ENCODE measurements around the gene STAT5A. TPM values are rescaled to one million over a fixed set of nuclear protein-coding genes. Genes with fewer than 3 reads are reported as not detected.

STAT5A gene
- total and polyA plus RNA-seq, 11 donors, result 4.9 to 44.0 (median 15.6) TPM

DNA sequence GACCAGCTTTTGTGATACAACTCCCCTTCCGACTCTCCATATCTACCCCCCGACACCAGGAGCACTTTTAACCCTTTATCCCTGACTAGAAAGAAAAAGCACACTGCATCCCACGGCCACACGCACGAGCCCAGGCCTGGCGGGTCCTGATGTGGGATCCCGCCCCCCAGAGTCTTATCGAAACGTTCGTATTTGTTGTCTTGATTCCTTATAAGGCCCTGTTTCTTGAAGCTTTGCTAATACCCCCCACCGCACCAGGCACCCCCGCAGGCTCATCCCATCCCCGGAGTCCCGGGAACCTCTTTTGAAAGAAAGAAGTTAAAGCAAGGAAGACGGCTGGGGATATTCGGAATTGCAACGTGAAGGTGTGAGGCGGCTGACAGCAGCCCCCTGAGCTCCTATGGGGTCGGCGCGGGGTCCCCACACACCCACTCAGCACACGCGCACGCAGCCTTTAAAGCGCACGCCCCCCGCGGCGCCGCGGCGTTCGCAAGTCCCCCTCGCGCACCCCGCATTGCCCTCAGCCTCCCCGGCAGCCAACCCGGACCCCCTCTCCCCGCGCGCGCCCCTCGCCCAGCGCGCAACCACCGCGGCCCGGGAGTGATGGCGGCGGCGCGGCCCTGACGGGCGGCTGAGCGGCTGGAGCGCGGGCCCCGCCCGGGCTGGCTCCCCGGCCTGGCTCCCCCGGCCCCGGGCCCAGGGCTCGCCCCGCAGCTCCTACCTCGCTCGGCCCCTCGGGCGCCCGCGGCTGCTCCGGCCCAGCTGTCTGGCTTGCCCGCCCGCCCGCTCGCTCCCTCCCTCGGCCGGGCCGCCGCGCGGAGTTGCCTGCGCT lies 12.6 kb upstream of the STAT5A start:
- ATAC-seq (peak in 3 of 4 donors; percentile 12 to 65 (median 45)), DNase-seq (peak in 2 of 5 donors; percentile 23 to 42)
- Histone ChIP-seq H3K4me1 (peaks cover 0 to 55% (median 29%) of the 10 kb centered on the region in 12 donors), H3K36me3 (no peaks in the 10 kb centered on the region), H3K27ac (peak overlapping the region; percentile 72 to 94 (median 90)), H3K27me3 (no peaks in the 10 kb centered on the region), H3K4me3 (peak overlapping the region; percentile 70 to 99 (median 90)), H3K9me3 (no peaks in the 10 kb centered on the region)
- intact Hi-C loops (cut with DNase I), result loop anchor here in 4 of 10 donors (2.0 to 10.0 kb wide), 4 partner anchors 48 to 91 kb away; partner anchors contain the start of genes HCRT (in 1 of the 4) and KCNH4 (in 1 of the 4)
- WGBS, 4 donors, result 0 to 1% (median 1%) methylated on average over 11 to 82 of the region's 82 CpGs
- TF ChIP-seq, protein P1, sequence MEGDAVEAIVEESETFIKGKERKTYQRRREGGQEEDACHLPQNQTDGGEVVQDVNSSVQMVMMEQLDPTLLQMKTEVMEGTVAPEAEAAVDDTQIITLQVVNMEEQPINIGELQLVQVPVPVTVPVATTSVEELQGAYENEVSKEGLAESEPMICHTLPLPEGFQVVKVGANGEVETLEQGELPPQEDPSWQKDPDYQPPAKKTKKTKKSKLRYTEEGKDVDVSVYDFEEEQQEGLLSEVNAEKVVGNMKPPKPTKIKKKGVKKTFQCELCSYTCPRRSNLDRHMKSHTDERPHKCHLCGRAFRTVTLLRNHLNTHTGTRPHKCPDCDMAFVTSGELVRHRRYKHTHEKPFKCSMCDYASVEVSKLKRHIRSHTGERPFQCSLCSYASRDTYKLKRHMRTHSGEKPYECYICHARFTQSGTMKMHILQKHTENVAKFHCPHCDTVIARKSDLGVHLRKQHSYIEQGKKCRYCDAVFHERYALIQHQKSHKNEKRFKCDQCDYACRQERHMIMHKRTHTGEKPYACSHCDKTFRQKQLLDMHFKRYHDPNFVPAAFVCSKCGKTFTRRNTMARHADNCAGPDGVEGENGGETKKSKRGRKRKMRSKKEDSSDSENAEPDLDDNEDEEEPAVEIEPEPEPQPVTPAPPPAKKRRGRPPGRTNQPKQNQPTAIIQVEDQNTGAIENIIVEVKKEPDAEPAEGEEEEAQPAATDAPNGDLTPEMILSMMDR (IDR thresholded peaks at IDR 0.05), result no peak
- TF ChIP-seq POLR2A (IDR thresholded peaks at IDR 0.05), result no peak

DNA sequence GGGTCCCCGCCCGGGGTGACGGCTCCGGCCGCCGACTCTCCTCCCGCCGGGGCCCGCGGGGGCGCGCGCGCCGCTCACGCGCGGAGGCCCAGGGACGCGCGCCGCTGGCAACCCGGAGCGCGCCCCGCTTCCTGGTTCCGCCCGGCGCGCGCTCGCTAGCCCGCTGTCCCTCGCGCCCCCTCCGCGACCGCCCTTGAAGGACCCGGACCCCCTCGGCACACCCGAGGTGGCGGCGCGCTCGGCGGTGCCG lies 12.0 kb upstream of the STAT5A start, which contains the start of gene STAT5B:
Gene STAT5B (minus strand): TSS at position 33 of the 250 bp plus-strand sequence. CDS start 44,264 bp downstream, outside the sequence.
- no peaks in the 10 kb centered on the region for H3K9me3 ChIP-seq
- H3K4me1 ChIP-seq, result peaks cover 0 to 50% (median 25%) of the 10 kb centered on the region in 12 donors
- H3K27ac ChIP-seq, result peak within 1 kb of the TSS; percentile 72 to 94 (median 90)
- H3K27me3 ChIP-seq, result no peaks in the 10 kb centered on the region
- peak within 1 kb of the TSS; percentile 70 to 99 (median 90) for H3K4me3 ChIP-seq
- 0% methylated on average over 47 of the region's 47 CpGs; no CpG with 5 or more reads in 2 of the 4 donors for WGBS, 4 donors
- peak; percentile 72 to 89 (median 80) for DNase-seq
- peak in 1 of 2 donors; percentile 45 for TF ChIP-seq POLR2A (IDR thresholded peaks at IDR 0.05)
- TF ChIP-seq, protein P1 (IDR thresholded peaks at IDR 0.05), result no peak
- no peaks in the 10 kb centered on the region for H3K36me3 ChIP-seq
- peak; percentile 40 to 90 (median 83) for ATAC-seq
- intact Hi-C loops (cut with DNase I), result loop anchor here in 4 of 10 donors (2.0 to 10.0 kb wide), 4 partner anchors 49 to 91 kb away; partner anchors contain the start of genes HCRT (in 1 of the 4) and KCNH4 (in 1 of the 4)

DNA sequence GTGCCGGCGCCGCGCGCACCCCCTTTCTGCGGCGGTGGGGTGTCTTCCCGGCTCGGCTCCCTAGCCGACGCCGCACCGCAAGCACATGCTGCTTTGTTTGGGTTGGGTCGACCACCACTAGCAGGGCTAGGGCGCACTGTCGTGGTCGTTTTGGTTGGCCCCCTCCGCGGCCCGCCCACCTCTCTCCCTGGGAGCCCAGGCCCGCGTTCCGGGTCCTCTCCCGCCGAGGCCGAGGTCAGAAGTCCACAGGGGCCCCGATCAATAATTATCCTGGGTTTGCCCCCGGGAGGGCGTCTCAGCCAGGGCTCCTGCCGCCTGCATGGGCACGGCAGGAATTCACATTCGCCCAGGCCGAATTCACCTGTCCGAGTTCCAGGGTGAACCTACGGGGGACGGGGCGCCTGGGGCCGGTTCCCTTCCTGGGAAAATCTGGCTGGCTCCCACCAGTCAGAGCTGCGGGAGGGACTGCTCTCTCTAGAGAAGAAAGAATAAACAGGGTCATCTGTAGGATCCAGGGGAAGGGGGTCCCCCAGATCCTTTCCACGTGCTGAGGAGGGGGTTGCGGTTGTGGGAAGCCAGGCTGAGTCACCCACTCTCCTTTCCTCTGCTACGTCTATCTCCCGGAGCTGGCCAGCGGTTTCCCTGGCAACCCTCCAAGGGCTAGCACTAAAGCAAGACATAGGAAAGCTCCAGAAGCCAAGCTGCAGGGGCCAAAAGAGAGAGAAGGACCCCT lies 11.5 kb upstream of the STAT5A start:
- peak overlapping the region; percentile 72 to 94 (median 90) for H3K27ac ChIP-seq
- peaks cover 0 to 45% (median 25%) of the 10 kb centered on the region in 12 donors for H3K4me1 ChIP-seq
- DNase-seq, result peak; percentile 76 to 87 (median 82)
- 1 to 5% (median 2%) methylated on average over 14 to 44 of the region's 44 CpGs for WGBS, 4 donors
- peak; percentile 24 to 73 (median 54) for ATAC-seq
- H3K4me3 ChIP-seq, result peak overlapping the region; percentile 70 to 99 (median 90)
- intact Hi-C loops (cut with DNase I), result loop anchor here in 4 of 10 donors (2.0 to 10.0 kb wide), 4 partner anchors 49 to 92 kb away; partner anchors contain the start of genes HCRT (in 1 of the 4) and KCNH4 (in 1 of the 4)
- H3K9me3 ChIP-seq, result no peaks in the 10 kb centered on the region
- H3K36me3 ChIP-seq, result no peaks in the 10 kb centered on the region
- TF ChIP-seq, protein P1 (IDR thresholded peaks at IDR 0.05), result no peak
- peak in 1 of 2 donors; percentile 39 for TF ChIP-seq POLR2A (IDR thresholded peaks at IDR 0.05)
- no peaks in the 10 kb centered on the region for H3K27me3 ChIP-seq

All from heart left ventricle (tissue), 16 donors.